Coronary artery (tissue), 2 donors: Measurements from ENCODE around the gene BCAR3.

Source experiments
- DNase-seq: peaks from one replicate; pipeline ENCODE4 v3.0.0-alpha.2; 2017; ENCODE audit warnings: low spot score
- H3K27ac ChIP-seq, 2 donors: fragments of 200-600 bp; sonication (generic); one replicate each; pipeline ENCODE4 v1.5.1; 2016 to 2019
- H3K4me3 ChIP-seq: fragments of 200-600 bp; sonication (generic); 2 replicates; pipeline ENCODE4 v1.5.1; 2016; ENCODE audit warnings: mild to moderate bottlenecking, moderate library complexity
- TF ChIP-seq, protein P1 (sequence below): fragments of 200-600 bp; sonication (generic); IDR thresholded peaks from one replicate; pipeline ENCODE4 v1.5.1; 2019; ENCODE audit warnings: antibody characterized with exemption

Gene BCAR3

DNA sequence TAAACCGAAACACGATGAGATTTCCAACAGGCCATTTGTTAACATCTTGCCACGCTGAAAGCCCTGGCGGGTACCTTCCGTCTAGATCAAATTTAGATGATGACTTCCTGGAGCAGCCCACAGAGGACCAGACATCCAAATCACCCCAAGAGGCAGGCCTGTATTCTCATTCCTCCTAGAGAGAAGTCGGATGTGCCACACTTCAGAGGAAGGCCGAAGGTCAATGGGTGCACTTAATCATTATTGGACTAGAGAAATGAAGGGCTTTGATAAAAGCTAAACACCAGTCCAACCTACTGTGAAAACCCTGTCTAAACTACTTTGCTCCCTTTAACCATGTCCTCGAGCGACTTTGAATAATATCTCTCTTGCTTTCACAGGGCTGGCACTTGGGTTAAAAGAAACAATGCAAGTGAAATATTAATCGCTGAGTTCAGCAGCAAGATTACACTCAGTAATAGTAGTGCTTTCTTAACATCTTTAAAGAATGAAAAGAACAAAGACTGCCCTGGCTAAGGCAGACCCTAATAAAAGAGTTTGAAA lies 76.5 kb downstream of the BCAR3 start:
- no peak overlapping the region for H3K27ac ChIP-seq
- no peak overlapping the region for H3K4me3 ChIP-seq
- no peak for DNase-seq
- TF ChIP-seq, protein P1, sequence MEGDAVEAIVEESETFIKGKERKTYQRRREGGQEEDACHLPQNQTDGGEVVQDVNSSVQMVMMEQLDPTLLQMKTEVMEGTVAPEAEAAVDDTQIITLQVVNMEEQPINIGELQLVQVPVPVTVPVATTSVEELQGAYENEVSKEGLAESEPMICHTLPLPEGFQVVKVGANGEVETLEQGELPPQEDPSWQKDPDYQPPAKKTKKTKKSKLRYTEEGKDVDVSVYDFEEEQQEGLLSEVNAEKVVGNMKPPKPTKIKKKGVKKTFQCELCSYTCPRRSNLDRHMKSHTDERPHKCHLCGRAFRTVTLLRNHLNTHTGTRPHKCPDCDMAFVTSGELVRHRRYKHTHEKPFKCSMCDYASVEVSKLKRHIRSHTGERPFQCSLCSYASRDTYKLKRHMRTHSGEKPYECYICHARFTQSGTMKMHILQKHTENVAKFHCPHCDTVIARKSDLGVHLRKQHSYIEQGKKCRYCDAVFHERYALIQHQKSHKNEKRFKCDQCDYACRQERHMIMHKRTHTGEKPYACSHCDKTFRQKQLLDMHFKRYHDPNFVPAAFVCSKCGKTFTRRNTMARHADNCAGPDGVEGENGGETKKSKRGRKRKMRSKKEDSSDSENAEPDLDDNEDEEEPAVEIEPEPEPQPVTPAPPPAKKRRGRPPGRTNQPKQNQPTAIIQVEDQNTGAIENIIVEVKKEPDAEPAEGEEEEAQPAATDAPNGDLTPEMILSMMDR = no peak

- TF ChIP-seq, protein P1 = no peak
- H3K27ac ChIP-seq = no peak overlapping the region
- no peak for DNase-seq
- H3K4me3 ChIP-seq = no peak overlapping the region
These were observed 77.2 kb downstream of the BCAR3 start for GRCh38 chr1:93604411-93604810.

- H3K4me3 ChIP-seq = no peak overlapping the region
- DNase-seq = no peak
- TF ChIP-seq, protein P1 = no peak
- H3K27ac ChIP-seq = no peak overlapping the region
These were observed 78.0 kb downstream of the BCAR3 start for GRCh38 chr1:93603601-93604000.

DNA sequence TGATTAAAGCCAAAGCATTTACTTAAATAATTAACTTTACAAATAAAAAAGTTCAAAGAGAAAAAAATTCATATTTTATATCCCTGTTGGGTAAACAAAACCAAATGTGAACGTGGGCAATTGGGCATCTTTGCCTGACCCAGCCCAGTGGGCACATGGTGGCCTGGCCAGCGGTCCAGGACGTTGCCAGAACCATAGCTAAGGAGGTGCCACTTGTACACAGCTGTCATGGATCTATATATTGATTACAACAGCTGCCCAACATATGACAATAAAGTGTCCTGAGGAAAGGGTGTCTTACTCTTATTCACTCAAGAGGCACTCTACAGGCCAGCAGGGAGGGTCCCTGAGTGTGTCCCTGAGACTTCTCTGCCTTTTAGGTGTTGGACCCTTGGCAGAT lies 78.5 kb downstream of the BCAR3 start:
- H3K4me3 ChIP-seq = no peak overlapping the region
- no peak overlapping the region for H3K27ac ChIP-seq
- DNase-seq = no peak
- TF ChIP-seq, protein P1 = no peak

DNA sequence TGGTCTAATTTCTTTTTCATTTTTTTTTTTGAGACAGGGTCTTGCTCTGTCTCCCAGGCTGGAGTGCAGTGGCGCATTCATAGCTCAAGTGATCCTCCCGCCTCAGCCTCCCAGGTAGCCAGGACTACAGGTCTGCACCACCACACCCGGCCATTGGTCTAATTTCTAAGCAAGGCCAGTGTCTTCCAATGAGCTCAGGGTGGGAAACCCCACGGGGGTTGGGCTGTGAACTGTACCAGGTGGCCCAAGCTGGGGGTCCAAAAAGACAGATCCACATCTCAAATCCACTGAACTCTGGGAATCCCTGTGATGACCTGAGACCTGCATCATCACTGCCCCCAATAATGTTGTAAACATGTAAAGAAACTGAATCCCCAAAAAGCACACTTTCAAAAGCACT lies 79.5 kb downstream of the BCAR3 start:
- TF ChIP-seq, protein P1 = no peak
- Histone ChIP-seq H3K27ac (no peak overlapping the region), H3K4me3 (no peak overlapping the region)
- DNase-seq = no peak

DNA sequence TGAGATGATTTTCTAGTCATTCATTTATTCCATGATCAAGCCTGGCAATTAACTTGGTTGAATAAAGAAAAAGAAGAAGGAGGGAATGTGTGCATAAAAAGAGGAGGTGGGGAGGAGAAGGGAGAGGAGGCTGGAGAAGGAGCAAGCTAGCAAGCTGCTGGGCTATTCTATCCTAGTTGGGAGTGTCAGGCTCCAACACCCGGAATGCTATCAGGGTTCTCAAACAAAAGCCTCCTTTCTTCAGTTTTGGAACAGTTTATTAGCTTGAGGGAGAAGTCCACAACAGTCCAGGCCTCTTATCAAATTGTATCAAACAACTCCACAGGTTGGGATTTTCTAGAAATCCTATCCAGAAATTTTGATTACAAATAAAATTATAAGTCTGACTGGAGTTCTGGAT lies 80.0 kb downstream of the BCAR3 start:
- no peak overlapping the region for H3K4me3 ChIP-seq
- TF ChIP-seq, protein P1 = no peak
- no peak for DNase-seq
- H3K27ac ChIP-seq = no peak overlapping the region

DNA sequence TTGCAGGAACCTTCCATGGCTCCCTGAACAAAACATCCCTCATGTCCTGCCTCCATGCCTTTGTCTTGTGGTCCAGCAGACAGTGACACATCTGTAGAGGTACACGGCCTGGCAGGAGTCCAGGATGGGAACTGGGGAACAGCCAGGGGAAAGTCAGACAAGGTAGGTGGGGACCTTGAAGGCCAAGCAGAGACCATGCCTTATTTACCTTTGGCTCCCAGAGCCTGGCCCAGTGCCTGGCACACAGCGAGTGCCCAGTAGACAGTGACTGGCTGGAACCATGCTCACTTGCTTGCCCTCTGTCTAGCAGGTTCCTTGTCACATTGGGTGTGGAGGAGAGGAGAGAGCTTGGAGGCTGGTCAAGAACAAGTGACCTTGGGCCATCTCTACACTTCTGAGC lies 81.0 kb downstream of the BCAR3 start:
- H3K4me3 ChIP-seq = no peak overlapping the region
- DNase-seq = no peak
- TF ChIP-seq, protein P1 = no peak
- H3K27ac ChIP-seq = no peak overlapping the region
